HL-60 (cell line): ENCODE measurements around the gene ADPRM.

Experiments used
- DNase-seq, 2 experiments: peaks; one replicate each; pipeline ENCODE4 v3.0.0-alpha.2; 2010 to 2020; ENCODE audit warnings: low read depth in 1 of 2, low spot score in 1 of 2
- H3K27ac ChIP-seq: fragments of 250-450 bp; sonication (Bioruptor Pico); replicated peaks from 2 replicates; pipeline ENCODE4 v1.5.1; 2020; ENCODE audit warnings: mild to moderate bottlenecking, moderate library complexity
- H3K27me3 ChIP-seq: fragments of 250-450 bp; sonication (Bioruptor Pico); 2 replicates; pipeline ENCODE4 v1.5.1; 2021; ENCODE audit warnings: mild to moderate bottlenecking, moderate library complexity; ENCODE audit not compliant: insufficient read depth, poor library complexity, severe bottlenecking
- H3K4me3 ChIP-seq: replicated peaks from 2 replicates; pipeline ENCODE4 v1.5.1; 2011; ENCODE audit warnings: mild to moderate bottlenecking, control low read depth, low read length; ENCODE audit not compliant: insufficient read depth
- GABPA ChIP-seq: IDR thresholded peaks from 2 replicates; pipeline ENCODE4 v1.6.1; 2012; ENCODE audit warnings: low read depth
- POLR2AphosphoS5 ChIP-seq: IDR thresholded peaks from 2 replicates; pipeline ENCODE4 v1.6.1; 2012; ENCODE audit warnings: low read depth
- REST ChIP-seq: IDR thresholded peaks from 2 replicates; pipeline ENCODE4 v1.6.1; 2012; ENCODE audit warnings: low read depth; ENCODE audit not compliant: insufficient replicate concordance
- SPI1 ChIP-seq: IDR thresholded peaks from 2 replicates; pipeline ENCODE4 v1.6.1; 2012; ENCODE audit warnings: low read depth, mild to moderate bottlenecking, borderline replicate concordance
- TF ChIP-seq, protein P1 (sequence below): IDR thresholded peaks from one replicate; pipeline ENCODE4 v1.5.1; 2011; ENCODE audit warnings: low read length, control low read depth, inconsistent platforms; ENCODE audit not compliant: insufficient read depth

Gene ADPRM

DNA sequence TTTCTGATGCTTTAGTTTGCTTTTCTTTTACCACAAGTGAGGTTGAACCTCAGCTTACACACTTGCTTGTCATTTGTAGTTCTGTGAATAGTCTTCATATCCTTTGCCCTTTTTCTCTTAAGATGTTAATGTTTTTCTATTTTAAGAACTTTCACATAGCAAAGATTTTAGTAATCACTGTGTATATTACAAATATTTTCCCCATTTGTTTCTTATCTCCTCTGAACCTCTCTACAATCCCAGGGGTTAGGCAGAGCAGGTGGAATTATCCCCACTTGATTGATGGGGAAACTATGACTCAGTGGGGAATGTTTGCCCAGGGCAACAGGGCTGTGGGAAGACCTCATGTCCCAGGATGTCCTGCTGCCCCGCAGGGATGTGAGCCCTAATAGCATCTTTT, 28.6 kb upstream of the ADPRM start:
- no peak for DNase-seq
- H3K27ac ChIP-seq, result no peak overlapping the region
- H3K27me3 ChIP-seq, result no peaks in the 10 kb centered on the region
- no peak overlapping the region for H3K4me3 ChIP-seq
- TF ChIP-seq POLR2AphosphoS5 (no peak), SPI1 (no peak), REST (no peak), GABPA (no peak)
- TF ChIP-seq, protein P1, sequence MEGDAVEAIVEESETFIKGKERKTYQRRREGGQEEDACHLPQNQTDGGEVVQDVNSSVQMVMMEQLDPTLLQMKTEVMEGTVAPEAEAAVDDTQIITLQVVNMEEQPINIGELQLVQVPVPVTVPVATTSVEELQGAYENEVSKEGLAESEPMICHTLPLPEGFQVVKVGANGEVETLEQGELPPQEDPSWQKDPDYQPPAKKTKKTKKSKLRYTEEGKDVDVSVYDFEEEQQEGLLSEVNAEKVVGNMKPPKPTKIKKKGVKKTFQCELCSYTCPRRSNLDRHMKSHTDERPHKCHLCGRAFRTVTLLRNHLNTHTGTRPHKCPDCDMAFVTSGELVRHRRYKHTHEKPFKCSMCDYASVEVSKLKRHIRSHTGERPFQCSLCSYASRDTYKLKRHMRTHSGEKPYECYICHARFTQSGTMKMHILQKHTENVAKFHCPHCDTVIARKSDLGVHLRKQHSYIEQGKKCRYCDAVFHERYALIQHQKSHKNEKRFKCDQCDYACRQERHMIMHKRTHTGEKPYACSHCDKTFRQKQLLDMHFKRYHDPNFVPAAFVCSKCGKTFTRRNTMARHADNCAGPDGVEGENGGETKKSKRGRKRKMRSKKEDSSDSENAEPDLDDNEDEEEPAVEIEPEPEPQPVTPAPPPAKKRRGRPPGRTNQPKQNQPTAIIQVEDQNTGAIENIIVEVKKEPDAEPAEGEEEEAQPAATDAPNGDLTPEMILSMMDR, result no peak

GRCh38 chr17:10673312-10673711, 24.1 kb upstream of the ADPRM start:
- no peak for DNase-seq
- TF ChIP-seq REST, result no peak
- TF ChIP-seq SPI1, result no peak
- TF ChIP-seq, protein P1, result no peak
- no peak for TF ChIP-seq GABPA
- TF ChIP-seq POLR2AphosphoS5, result no peak
- Histone ChIP-seq H3K4me3 (no peak overlapping the region), H3K27me3 (no peaks in the 10 kb centered on the region), H3K27ac (no peak overlapping the region)

- DNase-seq, result no peak
- no peaks in the 10 kb centered on the region for H3K27me3 ChIP-seq
- no peak overlapping the region for H3K4me3 ChIP-seq
- no peak for TF ChIP-seq POLR2AphosphoS5
- no peak for TF ChIP-seq REST
- no peak for TF ChIP-seq GABPA
- TF ChIP-seq, protein P1, result no peak
- no peak overlapping the region for H3K27ac ChIP-seq
Measured at GRCh38 chr17:10674704-10675103, 22.7 kb upstream of the ADPRM start.
